Mucosa of descending colon (tissue), 3 donors: ENCODE measurements around the gene ANK3. TPM values are rescaled to one million over a fixed set of nuclear protein-coding genes. Genes with fewer than 3 reads are reported as not detected.

Source experiments
- ATAC-seq: fragments of 200-7000 bp; cut with Tn5 transposase; one replicate; pipeline ENCODE4 v1.9.1; 2020; ENCODE audit warnings: mild to moderate bottlenecking, moderate library complexity
- DNase-seq, 3 donors: peaks; one replicate each; pipeline ENCODE4 v3.0.0-alpha.2; 2020
- H3K36me3 ChIP-seq: fragments of 200-600 bp; one replicate; pipeline ENCODE4 v1.8.0; 2021; ENCODE audit warnings: low read depth, mild to moderate bottlenecking
- H3K4me1 ChIP-seq: fragments of 200-600 bp; one replicate; pipeline ENCODE4 v1.8.0; 2021; ENCODE audit warnings: low read depth, mild to moderate bottlenecking
- H3K4me3 ChIP-seq: fragments of 200-600 bp; one replicate; pipeline ENCODE4 v1.8.0; 2021; ENCODE audit warnings: mild to moderate bottlenecking
- H3K9me3 ChIP-seq: fragments of 200-600 bp; one replicate; pipeline ENCODE4 v1.8.0; 2021; ENCODE audit warnings: mild to moderate bottlenecking
- intact Hi-C, 2 donors: fragments of 100-400 bp; cut with DNase I in 1 of 2; cut with micrococcal nuclease in 1 of 2; formaldehyde crosslinking; loops; one replicate each; pipeline versions ENCODE4 v1.11.0 to v1.11.1; 2022; cut with DNase I, micrococcal nuclease
- total RNA-seq, 3 donors: library from RNA; stranded (reverse); fragmentation: NEBNext Ultra II Directional in 2 of 3; extraction: Animal tissue kit (Norgen Biotek cat#: 25700) in 2 of 3; gene quantifications; one replicate each; pipeline versions ENCODE4 v1.2.1 to v1.2.4, GENCODE V29; 2021 to 2023
- TF ChIP-seq, protein P1 (sequence below): fragments of 200-600 bp; IDR thresholded peaks from one replicate; pipeline ENCODE4 v1.8.0; 2022; ENCODE audit warnings: antibody characterized with exemption, mild to moderate bottlenecking
- donor health status: DM: no; HTN: no; CAD: no; lungs with moderate emphysema.
- donor health status: DM: no; HTN: no; CAD: no.
- donor health status: DM: no; HTN: yes; CAD: no.

Gene ANK3
- total RNA-seq, 3 donors from 2014 or later, result 67.7 to 145 (median 74.0) TPM

DNA sequence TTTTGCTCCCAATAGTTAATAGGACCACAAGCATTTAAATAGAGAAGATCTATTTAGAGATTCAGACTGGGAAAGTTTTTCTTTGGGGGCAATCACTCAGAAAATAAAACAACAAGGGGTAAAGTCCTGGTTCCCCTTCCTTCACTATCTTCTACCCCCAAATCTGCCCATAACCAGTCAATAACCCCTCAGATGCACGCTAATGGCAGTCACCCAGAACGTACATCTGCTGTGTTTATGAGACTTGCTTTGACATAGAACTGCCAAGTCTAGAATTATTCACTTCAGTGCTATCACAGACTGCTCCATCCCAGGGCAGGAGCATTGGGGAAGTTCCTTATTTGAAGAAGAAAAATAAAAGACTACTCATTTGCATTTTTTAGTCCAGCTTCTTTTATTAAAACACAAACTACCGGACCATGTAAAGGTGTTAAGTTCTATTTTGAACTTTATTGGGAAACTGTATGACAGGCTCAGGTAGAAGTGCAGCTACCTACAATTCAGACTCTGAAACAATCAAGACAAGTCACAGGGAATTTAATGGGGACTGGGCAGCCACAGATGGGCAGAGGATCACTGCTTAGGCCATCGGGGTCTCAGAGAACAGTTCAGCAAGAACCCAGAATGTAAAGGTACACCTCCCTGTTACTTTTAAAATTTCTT, 38.4 kb downstream of the ANK3 start:
- DNase-seq, result no peak
- TF ChIP-seq, protein P1, sequence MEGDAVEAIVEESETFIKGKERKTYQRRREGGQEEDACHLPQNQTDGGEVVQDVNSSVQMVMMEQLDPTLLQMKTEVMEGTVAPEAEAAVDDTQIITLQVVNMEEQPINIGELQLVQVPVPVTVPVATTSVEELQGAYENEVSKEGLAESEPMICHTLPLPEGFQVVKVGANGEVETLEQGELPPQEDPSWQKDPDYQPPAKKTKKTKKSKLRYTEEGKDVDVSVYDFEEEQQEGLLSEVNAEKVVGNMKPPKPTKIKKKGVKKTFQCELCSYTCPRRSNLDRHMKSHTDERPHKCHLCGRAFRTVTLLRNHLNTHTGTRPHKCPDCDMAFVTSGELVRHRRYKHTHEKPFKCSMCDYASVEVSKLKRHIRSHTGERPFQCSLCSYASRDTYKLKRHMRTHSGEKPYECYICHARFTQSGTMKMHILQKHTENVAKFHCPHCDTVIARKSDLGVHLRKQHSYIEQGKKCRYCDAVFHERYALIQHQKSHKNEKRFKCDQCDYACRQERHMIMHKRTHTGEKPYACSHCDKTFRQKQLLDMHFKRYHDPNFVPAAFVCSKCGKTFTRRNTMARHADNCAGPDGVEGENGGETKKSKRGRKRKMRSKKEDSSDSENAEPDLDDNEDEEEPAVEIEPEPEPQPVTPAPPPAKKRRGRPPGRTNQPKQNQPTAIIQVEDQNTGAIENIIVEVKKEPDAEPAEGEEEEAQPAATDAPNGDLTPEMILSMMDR, result no peak
- no peaks in the 10 kb centered on the region for H3K4me1 ChIP-seq
- H3K9me3 ChIP-seq, result no peaks in the 10 kb centered on the region
- H3K4me3 ChIP-seq, result no peak overlapping the region
- no peaks in the 10 kb centered on the region for H3K36me3 ChIP-seq
- intact Hi-C loops, result no loop called here
- ATAC-seq, result peak; percentile 60

- DNase-seq, result no peak
- Histone ChIP-seq H3K4me1 (no peaks in the 10 kb centered on the region), H3K36me3 (no peaks in the 10 kb centered on the region), H3K9me3 (no peaks in the 10 kb centered on the region), H3K4me3 (no peak overlapping the region)
- intact Hi-C loops, result no loop called here
- no peak for ATAC-seq
- TF ChIP-seq, protein P1, result no peak
Observed at GRCh38 chr10:60350400-60350799, 39.3 kb downstream of the ANK3 start.

GRCh38 chr10:60349426-60349825, 40.2 kb downstream of the ANK3 start:
- Histone ChIP-seq H3K4me1 (no peaks in the 10 kb centered on the region), H3K36me3 (no peaks in the 10 kb centered on the region), H3K9me3 (no peaks in the 10 kb centered on the region), H3K4me3 (no peak overlapping the region)
- TF ChIP-seq, protein P1, result no peak
- DNase-seq, result no peak
- intact Hi-C loops, result no loop called here
- no peak for ATAC-seq

- intact Hi-C loops, result no loop called here
- no peak for ATAC-seq
- Histone ChIP-seq H3K4me1 (no peaks in the 10 kb centered on the region), H3K4me3 (no peak overlapping the region), H3K9me3 (no peaks in the 10 kb centered on the region), H3K36me3 (no peaks in the 10 kb centered on the region)
- TF ChIP-seq, protein P1, result no peak
- DNase-seq, result no peak
Observed at GRCh38 chr10:60348982-60349381, 40.7 kb downstream of the ANK3 start.

GRCh38 chr10:60347270-60347669, 42.4 kb downstream of the ANK3 start:
- Histone ChIP-seq H3K4me3 (no peak overlapping the region), H3K9me3 (no peaks in the 10 kb centered on the region), H3K4me1 (no peaks in the 10 kb centered on the region), H3K36me3 (no peaks in the 10 kb centered on the region)
- ATAC-seq, result no peak
- TF ChIP-seq, protein P1, result no peak
- DNase-seq, result no peak
- intact Hi-C loops, result no loop called here

DNA sequence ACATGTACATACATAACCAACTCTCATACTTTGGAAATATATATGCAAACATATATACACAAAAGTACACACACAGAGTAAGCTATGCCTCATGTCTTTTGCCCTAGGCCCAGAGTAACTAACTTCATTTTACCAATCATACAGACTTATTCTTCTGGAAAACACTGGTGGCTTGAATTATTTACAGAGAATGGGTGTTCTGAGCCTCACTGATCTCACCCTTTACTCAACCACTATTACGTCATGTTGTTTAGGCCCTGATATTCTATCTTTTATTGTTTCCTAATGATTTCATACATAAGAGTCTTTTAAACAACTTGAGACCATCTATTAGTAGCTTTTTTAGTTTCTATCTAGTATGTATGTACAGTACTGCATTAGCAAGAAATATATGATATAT, 43.0 kb downstream of the ANK3 start:
- H3K36me3 ChIP-seq, result no peaks in the 10 kb centered on the region
- DNase-seq, result no peak
- H3K4me1 ChIP-seq, result no peaks in the 10 kb centered on the region
- no peaks in the 10 kb centered on the region for H3K9me3 ChIP-seq
- intact Hi-C loops, result no loop called here
- no peak overlapping the region for H3K4me3 ChIP-seq
- TF ChIP-seq, protein P1, result no peak
- no peak for ATAC-seq
